T-helper 9 cell (primary cell): ENCODE data around the gene WWC2.
"Not testable (repeated sequence)": the region's sequence is repeated elsewhere in the genome, so short reads cannot be mapped to it uniquely, and the experiment has no call there.

Experiments used
- DNase-seq: peaks from one replicate; pipeline ENCODE4 v3.0.0-alpha.2; 2020

Gene WWC2

DNA sequence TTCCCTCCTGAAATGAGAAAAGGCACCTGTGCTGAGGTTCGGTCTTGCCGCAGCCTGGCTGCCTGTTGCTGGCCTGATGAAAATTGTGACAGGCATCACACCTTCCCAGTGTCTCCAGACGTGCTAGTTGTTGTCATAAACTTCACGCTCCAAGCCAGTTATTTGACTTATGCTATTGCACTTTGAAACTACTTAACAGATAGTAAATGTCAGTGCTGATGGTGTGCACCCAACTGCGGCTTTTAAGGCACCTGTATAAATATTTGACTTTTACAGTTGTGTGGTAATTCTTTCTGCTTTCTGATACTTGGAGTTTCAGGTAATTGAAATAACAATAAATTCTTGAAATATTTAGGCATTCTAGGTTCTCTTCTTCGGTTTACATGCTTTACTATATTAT is 1.8 kb downstream of the WWC2 start:
- DNase-seq = no peak

DNA sequence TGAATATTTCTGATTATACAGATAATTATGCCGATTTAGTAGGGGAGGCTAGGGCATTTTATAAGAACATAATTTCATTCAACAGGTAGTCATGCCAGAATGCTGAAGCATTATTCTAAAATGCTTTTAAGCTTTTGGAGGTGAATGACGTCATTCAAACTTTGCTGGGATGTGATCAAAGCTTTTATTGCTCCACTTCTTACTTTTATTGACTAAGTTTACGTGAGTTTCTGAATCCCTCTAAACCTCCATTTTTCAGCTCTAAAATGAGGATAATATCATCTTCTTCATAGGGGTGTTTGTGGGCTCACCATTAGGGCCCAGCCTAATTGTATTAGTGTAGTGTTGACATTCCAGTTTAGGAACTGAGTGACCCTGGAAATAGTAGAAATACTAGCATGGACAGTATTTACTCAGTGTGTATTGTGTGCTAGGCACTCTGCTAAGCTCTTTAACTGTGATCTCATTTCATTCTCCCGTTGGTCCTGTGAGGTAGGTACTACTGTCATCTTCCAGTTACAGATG is 3.0 kb downstream of the WWC2 start:
- DNase-seq = no peak

DNA sequence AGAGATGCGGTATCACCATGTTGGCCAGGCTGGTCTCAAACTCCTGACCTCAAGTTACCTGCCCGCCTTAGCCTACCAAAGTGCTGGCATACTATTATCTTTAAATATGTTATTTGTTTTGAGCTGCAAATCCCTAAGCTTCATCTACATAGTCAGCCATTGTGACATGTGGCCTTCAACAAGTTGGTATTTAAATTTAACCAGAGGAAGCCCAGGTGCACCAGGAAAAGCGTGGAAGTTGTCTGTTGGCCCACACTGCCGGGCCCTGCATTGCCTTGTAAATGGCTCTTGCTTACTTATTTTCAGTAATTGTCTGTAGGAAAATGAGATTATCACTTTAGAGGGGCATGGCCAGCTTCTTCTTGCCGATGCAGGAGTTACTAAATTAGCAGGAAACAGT is 6.0 kb downstream of the WWC2 start:
- no peak for DNase-seq

DNA sequence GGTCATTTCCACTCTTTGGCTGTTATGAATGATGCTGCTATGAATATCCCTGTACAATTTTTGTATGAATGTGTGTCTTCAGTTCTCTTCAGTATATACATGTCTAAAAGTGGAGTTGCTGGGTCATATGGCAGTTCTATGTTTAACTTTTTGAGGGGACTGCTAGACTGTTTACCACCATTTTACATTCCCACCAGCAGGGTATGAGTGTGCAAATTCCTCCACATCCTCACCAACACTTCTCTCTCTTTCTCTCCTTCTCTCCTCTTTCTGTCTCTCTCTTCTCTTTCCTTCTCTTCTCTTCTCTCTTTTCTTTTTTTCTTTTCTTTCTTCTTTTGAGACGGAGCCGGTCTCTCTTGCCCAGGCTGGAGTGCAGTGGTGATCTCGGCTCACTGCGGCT is 7.8 kb downstream of the WWC2 start:
- no peak for DNase-seq

DNA sequence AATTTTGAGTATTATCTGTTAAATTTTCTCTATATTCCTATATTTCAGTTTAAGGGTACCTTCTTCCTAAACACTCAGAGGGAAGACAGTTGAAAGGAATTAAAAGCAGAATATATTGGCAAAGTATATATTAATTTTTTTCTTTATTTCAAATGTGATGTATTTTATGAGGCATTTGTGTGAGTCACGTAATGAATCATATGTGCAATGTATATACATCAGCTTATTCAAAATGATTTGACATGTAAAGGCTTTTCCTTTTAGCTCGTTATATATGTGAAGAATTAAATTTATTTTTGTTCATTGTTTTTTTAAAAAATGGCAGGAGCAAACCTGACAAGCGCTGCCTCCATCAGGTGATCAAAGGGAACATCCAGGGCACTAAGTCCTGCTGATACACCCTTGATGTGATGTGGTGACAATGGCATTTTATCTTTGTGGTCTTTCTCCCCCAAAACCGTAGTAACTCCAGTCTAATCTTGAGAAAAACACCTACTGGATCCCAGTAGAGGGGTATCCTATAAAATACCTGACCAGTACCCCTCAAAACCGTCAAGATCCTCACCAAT is 8.9 kb downstream of the WWC2 start:
- no peak for DNase-seq

DNA sequence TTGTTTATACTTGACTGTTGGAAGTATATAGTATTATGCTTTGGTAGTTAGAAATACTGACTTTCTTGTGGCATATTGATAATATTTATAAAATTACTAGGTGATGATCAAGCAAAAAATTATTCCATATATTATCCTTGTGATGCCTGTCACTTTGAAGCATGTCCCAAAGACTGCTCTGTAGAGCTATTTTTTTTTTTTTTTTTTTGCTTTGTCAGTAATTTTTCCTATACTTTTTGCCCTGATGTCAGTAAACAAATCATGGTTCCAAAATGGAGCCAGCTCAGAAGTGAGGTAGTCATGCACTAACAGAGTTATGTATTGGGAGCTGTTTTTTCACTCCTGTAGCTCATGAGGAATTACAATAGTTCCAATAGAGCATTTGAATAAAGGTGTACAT is 11.2 kb downstream of the WWC2 start:
- no peak for DNase-seq

DNA sequence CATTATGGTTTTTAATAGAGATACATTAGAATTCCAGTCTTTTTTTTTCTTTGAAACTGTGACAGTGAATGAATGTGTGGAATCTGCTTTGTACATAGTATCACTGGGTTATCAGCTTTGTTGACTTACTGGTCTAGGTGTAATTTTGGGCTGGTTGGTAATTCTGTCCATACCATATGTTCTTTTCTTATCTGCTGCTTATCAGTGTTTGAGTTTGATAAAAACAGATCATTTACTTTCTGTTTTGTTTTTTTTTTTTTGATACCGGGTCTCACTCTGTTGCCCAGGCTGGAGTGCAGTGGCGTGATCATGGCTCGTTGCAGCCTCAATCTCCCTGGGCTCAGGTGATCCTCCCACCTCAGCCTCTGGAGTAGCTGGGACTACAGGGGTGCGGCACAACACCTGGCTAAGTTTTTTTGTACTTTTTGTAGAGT is 12.4 kb downstream of the WWC2 start:
- no peak for DNase-seq

DNA sequence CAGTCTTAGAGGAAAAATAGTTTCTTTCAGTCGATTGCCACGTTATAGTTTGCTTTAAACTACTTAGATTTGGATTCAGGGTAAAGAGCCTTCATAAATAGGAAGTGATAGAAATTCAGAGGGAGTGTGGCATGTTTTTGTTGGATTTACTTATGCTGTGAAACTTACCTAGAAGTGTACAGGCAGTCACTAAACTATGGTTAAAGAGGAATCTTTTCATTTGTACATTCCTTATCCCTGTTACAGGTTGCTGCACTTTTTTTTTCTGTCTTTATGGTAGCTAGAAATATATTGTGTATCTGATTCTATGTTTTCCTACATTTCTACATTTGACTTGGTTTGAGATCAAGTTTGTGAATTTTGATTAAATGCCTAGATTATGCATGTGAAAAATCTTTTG is 19.1 kb downstream of the WWC2 start:
- DNase-seq = no peak

DNA sequence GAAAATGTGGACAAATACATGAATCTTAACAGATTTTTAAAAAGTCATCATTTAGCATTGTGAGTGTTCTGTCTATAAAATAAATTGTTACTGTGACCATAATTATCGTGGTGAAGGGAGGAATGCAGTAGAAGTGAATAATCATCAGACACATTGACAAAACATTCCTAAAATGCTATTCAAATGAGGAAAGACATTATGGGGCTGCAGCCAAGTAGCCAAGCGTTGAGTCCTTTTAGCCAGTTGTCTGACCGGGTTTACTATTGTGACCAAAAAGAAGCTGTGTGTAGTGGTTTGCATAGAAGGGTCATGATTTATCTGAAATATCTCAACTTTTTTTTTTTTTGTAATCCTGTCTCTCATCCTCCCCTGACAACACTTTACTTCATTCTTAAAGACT is 19.5 kb downstream of the WWC2 start:
- DNase-seq = no peak

DNA sequence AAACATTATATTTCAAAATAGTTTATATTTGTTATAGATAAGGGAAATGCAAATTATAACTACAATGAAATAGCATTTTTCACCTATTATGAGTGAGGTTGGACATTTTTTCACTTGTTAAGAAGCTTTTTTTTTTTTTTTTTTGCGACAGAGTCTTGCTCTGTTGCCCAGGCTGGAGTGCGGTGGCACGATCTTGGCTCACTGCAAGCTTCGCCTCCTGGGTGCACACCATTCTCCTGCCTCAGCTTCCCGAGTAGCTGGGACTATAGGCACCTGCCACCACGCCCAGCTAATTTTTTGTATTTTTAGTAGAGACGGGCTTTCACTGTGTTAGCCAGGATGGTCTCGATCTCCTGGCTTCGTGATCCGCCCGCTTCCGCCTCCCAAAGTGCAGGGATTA is 22.6 kb downstream of the WWC2 start:
- not testable (repeated sequence) for DNase-seq

DNA sequence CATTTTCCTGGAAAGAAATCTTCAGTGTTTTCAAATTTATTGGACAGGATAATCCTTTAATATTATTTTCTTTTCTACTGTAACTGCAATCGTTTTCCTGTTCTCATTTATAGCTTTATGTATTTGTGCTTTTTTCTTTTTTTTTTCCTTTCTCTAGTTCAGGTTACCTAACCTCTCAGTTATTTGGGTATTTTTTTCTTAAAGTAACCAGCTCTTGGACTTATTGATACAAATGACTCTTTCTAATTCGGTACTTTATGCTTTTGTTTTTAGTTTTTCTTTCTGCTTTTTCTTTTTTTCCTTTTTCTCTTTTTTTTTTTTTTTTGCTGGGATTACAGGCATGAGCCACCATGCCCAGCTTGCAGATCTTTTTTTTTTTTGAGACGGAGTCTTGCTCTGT is 25.2 kb downstream of the WWC2 start:
- DNase-seq = no peak

DNA sequence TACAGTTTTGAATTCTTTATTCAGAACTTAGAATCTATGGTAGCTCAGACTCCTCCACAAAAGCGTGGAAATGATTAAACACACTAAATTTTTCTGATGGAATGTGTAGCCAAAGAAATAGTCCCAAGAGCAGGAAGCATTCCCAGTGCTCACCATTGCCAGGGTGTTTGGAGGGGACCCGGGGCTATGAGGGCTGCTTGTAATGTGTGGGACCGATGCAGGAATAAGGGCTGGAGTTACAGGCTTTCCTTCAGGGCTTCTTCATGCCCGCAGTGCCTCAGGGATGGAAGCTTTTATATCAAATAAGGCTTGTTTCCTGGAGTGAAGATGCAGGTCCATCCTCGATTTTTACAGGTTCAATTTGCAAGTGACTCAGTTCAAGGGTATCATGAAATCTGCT is 25.8 kb downstream of the WWC2 start:
- no peak for DNase-seq

DNA sequence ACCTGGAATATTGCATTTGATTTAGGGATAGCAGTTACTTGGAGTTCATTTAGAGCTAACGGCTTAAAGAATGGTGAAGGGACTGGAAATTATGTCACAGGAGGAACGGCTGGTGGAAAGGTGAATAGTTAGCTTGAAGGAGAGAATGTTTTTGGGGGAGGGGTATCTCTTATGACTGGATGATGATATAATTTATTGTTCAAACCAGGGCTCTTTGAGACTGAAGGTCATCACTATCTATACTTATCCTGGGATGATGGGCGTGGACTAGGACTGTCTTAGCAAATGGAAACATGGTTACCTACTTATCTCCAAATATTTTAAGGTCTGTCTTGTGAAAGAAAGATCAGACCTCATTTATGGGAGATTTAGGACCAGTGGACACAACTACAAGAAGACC is 30.1 kb downstream of the WWC2 start:
- no peak for DNase-seq

DNA sequence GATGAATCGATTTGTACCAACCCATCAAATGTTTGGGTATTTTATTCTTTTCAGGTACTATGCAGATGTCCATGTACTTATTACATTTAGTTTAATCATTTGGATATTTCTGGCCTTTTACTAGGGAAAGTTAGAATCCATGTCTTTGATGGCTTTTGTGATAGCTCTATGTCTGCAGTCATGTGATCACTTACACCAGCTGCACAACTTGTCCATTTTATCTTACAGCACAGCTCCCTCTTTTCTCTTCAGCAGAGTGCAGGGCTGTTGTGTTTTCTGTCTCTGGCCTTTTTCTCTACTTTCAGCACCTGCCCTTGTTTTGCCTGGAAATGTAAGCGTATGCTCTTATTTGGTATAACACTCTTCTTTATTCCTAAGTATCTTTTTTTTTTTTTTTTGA is 30.6 kb downstream of the WWC2 start:
- DNase-seq = no peak

DNA sequence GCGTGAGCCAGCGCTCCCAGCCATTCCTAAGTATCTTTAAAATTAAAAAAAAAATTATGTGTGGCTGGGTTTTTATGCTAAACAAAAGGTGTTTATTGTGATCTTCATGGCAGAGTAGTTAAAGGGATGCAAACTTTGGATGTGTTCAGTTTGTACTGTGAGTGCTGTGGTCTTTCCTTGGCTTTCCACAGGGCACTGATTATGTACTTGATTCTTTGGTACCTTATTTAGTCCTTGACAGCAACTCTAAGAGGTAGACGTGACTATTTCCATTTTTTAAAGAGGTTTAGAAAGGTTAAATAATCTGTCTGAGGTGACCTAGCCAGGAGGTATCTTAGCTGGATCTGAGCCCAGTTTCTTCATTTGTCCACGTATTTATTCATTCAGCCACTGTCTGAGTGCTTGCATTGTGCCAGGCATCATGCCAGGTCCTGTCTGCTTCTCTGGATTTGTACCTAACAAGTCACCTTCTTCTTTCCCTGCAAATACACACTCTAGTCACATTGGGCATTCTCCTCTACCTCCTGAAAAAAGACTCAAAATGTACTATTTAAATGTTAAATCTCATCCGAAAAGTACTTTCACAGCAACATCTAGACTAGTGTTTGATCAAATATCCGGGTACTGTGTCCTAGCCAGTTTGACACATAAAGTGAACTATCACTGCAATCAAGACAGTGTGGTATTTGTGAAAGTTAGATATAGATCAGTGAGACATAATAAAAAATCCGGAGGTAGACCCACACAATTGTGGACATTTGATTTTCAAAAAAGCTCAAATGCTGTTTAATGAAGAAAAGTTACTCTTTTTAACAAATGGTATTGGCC is 31.5 kb downstream of the WWC2 start:
- no peak for DNase-seq

DNA sequence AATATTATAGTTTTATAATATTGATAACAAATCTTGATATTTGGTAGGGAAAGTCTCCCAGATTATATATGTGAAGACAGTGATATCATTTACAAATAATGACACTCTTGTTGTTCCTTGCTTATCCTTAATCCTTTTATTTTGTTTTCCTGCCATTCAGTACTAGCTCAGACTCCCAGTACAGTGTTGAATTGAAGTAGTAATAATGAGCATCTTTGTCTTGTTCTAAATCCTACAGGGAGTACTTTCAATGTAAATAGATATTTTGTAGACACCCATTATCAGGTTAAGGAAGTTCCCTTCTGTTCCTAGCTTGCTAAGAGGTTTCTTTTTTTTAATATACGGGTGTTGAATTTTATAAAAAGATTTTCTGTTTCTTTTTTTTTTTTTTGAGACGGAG is 33.0 kb downstream of the WWC2 start:
- no peak for DNase-seq

DNA sequence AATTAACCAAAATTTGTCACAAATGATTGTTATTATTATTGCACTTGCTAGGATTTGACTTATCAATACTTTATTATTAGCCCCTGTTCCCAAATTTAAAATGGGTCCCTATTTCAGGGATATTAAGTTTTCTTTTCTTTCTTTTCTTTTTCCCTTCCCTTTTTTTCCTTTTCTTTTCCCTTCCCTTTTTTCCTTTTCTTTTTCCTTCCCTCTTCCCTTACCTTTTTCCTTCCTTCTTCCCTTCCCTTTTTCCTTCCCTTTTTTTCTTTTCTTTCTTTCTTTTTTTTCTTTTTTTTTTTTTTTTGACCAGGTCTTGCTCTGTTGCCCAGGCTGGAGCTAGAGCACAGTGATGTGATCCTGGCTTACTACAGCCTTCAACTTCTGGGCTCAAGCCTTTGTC is 33.8 kb downstream of the WWC2 start:
- DNase-seq = no peak

DNA sequence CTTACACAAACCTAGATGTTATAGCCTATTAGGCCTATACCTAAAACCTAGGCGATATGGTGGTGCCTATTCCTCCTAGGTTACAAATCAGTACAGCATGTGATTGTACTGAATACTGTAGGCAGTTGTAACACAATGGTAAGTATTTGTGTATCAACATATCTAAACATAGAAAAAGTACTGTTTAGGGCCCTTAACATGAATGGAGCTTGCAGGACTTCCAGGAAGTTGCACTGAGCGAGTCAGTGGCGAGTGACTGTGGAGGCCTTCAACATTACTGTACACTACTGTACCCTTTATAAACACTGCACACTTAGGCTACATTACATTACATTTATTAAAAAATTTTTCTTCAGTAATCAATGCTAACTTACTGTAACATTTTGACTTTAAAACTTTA is 37.8 kb downstream of the WWC2 start:
- DNase-seq = no peak

DNA sequence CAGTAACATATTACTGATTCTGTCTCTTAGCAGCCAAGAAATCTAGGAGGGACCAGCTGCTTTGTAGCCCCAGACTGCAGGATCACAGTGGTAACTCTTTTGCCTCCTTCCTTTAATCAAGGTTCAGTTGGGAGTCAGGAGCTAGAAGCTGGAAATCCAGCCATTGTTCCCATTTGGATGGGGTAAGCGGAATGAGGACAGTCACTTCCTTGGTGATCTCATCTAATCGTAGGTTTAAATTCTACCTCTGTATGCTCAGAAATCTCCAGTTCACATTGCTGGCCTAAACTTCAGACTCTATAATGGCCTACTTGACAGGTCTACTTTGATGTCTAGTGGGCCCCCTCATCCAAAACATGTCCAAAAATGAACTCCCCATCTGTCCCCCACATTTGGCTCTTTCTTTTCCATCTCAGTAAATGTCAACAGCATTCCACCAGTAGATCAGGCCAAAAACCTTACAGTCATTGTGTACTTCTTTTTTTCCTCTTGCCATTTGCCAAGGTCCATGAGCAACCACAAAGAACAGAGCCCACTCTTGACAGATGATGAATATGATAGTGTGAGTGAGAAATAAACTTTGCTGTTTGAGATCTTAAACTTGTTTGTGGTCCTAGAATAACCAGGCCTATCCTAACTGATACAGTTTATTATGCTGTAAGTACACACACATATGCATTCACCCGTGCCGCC is 40.1 kb downstream of the WWC2 start:
- DNase-seq = no peak

DNA sequence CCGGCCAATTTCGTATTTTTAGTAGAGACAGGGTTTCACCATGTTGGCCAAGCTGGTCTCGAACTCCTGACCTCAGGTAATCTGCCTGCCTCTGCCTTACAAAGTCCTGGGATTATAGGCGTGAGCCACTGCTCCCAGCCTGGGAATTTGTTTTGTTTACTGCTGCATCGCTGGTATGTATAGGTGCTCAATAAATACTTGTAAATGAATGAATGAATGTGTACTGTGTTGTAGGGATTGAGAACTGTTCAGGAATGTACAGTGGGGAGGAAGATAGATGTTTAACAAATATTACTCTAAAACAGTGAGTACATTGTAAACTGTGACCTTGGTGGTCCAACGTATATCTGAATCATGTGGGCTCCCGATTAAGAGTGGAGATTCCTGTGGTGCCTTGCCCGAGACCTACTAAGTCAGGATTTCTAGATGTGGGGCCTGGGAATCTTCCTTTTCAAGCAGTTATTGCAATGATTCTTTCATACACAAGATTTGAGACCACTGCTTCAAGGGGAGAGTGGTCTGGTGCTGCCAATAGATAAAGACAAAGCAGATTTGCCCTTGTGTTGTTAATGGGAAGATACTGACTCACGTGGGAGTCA is 41.0 kb downstream of the WWC2 start:
- no peak for DNase-seq

DNA sequence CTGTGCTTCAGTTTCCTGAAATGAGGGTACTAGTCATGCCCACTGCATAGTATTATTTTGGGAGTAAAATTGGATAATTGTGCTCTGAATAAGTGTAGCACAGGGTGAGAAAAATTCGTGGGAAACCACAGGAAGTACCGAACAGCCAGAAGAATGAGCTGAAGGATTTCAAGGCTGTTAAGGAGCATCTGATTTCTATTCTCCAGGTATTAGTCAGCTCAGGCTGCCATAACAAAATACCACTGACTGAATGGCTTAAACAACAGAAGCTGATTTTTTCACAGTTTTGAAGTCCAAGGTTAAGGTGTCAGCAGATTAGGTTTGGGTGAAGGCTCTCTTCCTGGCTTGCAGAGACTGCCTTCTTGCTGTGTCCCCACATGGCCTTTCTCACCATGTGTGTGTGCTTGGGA is 41.9 kb downstream of the WWC2 start:
- DNase-seq = no peak

DNA sequence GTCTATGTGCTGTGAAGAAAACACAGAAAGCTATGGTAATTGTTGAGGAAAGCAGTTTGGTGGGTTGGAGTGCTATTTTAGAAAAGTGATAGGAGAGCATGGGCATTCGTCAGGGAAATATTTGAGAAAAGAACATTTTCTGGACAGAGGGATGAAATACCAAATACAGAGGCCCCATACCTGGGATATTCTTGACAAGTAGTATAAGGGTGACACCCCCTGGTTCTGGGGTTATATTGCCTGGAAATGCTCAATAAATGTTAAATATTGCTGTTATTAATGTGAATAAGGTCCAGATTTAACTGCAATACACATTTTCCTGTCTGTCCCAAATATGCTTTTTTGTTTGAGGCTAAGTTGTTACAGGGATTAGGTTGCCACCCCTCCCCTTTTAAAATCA is 42.9 kb downstream of the WWC2 start:
- DNase-seq = no peak
